PC-9 (cell line): ENCODE measurements around the gene EDAR.

Experiments
- CTCF ChIP-seq: fragments of 200-600 bp; sonication (generic); conservative IDR thresholded peaks from 2 replicates; pipeline ENCODE4 v1.6.1; 2017; ENCODE audit warnings: mixed run types, antibody characterized with exemption, mild to moderate bottlenecking, moderate library complexity
- EZH2 ChIP-seq: fragments of 200-600 bp; sonication (generic); IDR thresholded peaks from 2 replicates; pipeline ENCODE4 v1.8.0; 2017; ENCODE audit warnings: antibody characterized with exemption, low read depth

- no peak for TF ChIP-seq CTCF
- TF ChIP-seq EZH2 = no peak
Measured at GRCh38 chr2:108938077-108938710, 50.8 kb downstream of the EDAR start.
